GM18511 (cell line): ENCODE results near the gene UBTD2.

ENCODE experiments used
- ATAC-seq: cut with Tn5 transposase; IDR thresholded peaks from one replicate; pipeline ENCODE4 v1.9.1; 2021; ENCODE audit warnings: mild to moderate bottlenecking, moderate library complexity; ENCODE audit not compliant: unreplicated experiment

UBTD2 gene

GRCh38 chr5:172173564-172174153 is 109.9 kb downstream of the UBTD2 start:
- no peak for ATAC-seq

DNA sequence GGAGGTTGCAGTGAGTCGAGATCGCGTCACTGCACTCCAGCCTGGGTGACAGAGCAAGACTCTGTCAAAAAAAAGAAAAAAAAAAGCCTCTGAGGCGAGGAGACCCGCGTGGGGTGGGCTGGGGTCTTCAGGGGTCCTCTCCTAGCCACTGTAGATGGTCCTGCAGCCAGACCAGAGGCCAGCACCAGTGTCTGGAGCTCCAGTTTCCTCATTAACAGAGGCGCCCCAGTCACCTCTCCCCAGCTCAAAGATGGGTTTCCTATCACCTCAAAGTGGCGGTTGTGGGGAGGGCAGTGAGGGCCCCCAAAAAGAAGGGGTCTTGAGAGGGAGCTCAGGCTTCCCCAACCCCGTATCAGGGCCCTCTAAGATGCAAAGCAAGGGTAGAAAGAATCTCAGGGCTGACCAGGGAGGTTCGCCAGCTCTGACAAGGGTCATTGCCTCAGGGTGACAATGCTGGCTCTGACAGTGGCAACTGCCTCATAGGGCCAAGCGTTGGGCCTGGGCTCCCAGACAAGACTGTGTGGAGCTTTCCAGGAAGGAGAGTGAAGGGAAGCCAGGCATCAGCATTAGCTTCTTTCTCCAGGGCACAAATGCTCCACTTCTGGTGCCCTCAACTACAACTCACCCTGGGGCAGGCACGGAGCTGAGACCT is 110.5 kb downstream of the UBTD2 start:
- ATAC-seq: no peak

DNA sequence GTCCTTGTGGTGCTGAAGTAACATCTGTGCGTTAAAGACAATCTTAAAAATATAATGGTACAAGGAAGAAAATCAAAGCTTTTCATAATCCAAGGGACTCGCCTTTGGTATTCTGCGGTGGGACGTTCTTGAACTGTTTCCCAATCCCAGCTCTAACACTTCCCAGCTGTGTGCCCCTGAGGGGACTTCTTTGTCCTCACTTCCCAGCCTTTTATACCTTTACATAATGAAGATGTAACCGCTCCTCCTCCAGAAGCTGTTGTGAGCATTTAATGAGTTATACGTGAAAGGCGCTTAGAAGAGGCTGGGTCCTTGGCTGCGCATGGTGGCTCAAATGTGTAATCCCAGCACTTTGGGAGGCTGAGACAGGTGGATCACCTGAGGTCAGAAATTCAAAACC is 112.4 kb downstream of the UBTD2 start:
- no peak for ATAC-seq

- ATAC-seq: no peak
Observed at GRCh38 chr5:172170251-172170701, 113.3 kb downstream of the UBTD2 start.

DNA sequence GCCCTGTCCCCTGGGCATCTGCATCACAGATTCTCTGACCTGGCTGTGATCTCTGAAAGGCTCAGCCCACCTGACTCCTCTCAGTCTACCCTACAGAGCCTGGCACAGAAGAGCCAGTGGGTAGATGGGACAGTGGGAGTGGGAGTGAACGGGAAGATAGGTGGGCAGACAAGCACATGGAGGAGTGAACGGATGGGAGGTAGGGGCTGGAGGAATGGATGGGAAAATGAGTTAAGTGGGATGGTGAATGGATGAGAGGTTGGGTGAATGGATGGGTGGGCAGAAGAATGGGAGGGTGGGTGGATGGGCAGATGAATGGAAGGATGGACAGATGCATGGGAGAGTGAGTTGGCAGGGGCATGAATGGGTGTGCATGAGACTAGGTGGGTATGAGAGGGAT is 114.3 kb downstream of the UBTD2 start:
- ATAC-seq: no peak

DNA sequence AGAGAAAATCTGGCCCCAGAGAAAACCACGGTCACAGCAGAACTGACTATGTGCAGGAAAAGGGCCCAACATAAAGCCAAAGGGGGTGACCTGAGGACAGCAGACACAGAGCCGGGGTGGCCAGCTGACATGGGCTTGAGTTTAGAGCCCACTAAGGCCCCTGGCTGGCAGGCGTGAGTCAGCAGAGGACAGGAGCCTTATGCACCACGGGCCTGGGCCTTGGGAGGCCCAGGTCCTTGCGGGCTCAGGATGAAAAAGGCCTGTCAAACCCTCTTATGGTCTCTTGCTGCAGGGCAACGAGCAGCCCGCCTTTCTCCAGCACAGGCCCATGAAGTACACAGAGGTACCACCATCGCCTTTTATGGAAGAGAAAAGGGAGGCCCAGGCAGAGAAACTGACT is 115.3 kb downstream of the UBTD2 start:
- no peak for ATAC-seq

DNA sequence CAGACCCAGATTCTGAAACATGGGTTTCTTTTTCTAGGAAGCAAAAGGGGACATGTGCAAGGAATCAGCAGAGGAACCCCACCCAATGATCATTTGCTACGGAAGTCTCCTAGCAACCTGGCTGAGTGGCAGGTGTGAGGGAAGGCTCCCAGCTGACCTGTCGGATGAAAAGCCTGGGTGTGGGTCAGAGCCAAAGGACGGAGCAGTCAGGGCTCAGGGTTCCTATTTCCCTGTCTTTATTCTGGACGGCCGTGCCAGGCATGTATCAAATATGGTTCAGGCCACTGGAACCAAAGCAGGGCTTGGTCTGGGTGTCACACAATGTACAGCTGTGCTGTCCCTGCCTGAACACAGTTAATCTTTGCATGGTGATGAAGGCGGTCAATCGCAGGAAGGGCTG is 115.7 kb downstream of the UBTD2 start:
- no peak for ATAC-seq

- ATAC-seq: no peak
Observed at GRCh38 chr5:172166030-172166826, 117.3 kb downstream of the UBTD2 start.

GRCh38 chr5:172165465-172165864 is 118.1 kb downstream of the UBTD2 start:
- ATAC-seq: peak; percentile 83

- ATAC-seq: no peak
Observed at GRCh38 chr5:172164769-172165212, 118.8 kb downstream of the UBTD2 start.

DNA sequence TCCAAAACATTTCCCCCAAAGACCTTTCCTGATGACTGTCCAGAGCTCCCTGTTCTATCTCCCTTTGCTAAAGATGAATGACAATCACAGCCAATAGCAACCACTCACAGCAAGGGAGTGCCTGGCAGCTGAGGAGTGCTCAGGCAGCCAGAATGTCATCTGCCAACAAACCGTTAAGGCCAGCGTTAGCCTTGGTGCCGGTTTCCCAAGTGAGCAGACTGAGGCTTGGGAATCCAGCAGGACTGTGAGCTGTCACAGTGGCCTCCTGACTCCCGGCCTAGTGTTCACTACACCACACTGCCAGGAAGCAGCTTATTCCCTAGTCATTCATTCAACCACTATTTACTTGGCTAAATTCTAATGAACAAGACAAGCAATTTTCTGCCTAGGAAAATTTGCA is 120.2 kb downstream of the UBTD2 start:
- no peak for ATAC-seq

GRCh38 chr5:172162987-172163343 is 120.6 kb downstream of the UBTD2 start:
- no peak for ATAC-seq

- ATAC-seq: no peak
Observed at GRCh38 chr5:172162323-172162986, 121.1 kb downstream of the UBTD2 start.

DNA sequence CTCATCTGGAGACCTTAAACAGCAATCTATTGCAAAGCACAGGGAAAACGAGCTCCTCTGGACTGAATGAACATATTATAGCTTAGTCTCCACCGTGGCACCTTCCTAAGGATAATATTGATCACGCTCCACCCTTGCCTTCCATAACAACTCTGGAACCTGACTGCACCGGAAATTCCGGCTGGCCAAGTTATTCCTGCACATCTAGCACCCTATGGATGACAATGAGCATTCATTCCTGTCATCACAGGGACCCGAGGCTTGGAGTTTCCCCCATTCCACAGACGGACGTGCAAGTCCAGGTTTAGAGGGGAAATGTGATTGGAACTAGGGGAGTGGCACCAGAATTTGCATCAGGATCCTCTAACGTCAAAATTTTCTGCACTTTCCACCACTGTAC is 123.1 kb downstream of the UBTD2 start:
- ATAC-seq: no peak
